Ishikawa (cell line): ENCODE data around the gene ABCB8.
A peak's percentile ranks its signal among the peaks of the same experiment; 100 is the strongest.

Experiments
- CEBPB ChIP-seq: IDR thresholded peaks from 2 replicates; pipeline ENCODE4 v1.6.1; 2012
- CREB1 ChIP-seq: IDR thresholded peaks from 2 replicates; pipeline ENCODE4 v1.6.1; 2012; ENCODE audit warnings: low read depth
- EGR1 ChIP-seq: IDR thresholded peaks from 2 replicates; pipeline ENCODE4 v1.6.1; 2012
- EP300 ChIP-seq: IDR thresholded peaks from 2 replicates; pipeline ENCODE4 v1.6.1; 2012; ENCODE audit warnings: borderline replicate concordance
- FOXM1 ChIP-seq: IDR thresholded peaks from 2 replicates; pipeline ENCODE4 v1.6.1; 2012; ENCODE audit warnings: low read depth, borderline replicate concordance
- NFIC ChIP-seq: IDR thresholded peaks from 2 replicates; pipeline ENCODE4 v1.6.1; 2012
- RAD21 ChIP-seq: IDR thresholded peaks from 2 replicates; pipeline ENCODE4 v1.6.1; 2012; ENCODE audit warnings: low read depth
- REST ChIP-seq: IDR thresholded peaks from 2 replicates; pipeline ENCODE4 v1.6.1; 2012; ENCODE audit warnings: low read depth, mild to moderate bottlenecking
- TAF1 ChIP-seq: IDR thresholded peaks from 2 replicates; pipeline ENCODE4 v1.6.1; 2012; ENCODE audit warnings: low read depth, mild to moderate bottlenecking
- TCF12 ChIP-seq: IDR thresholded peaks from 2 replicates; pipeline ENCODE4 v1.6.1; 2012; ENCODE audit warnings: low read depth
- TEAD4 ChIP-seq: IDR thresholded peaks from 2 replicates; pipeline ENCODE4 v1.6.1; 2012
- YY1 ChIP-seq: IDR thresholded peaks from 2 replicates; pipeline ENCODE4 v1.6.1; 2012; ENCODE audit warnings: low read depth
- ZBTB7A ChIP-seq: IDR thresholded peaks from 2 replicates; pipeline ENCODE4 v1.6.1; 2012; ENCODE audit warnings: low read depth
- TF ChIP-seq, protein P1 (sequence below): IDR thresholded peaks from 2 replicates; pipeline ENCODE4 v1.6.1; 2012
- TF ChIP-seq, protein P2 (sequence below): IDR thresholded peaks from 2 replicates; pipeline ENCODE4 v1.6.1; 2012

The ABCB8 gene

GRCh38 chr7:150982351-150982750 lies 45.9 kb upstream of the ABCB8 start:
- no peak for TF ChIP-seq RAD21
- no peak for TF ChIP-seq CEBPB
- TF ChIP-seq CREB1: no peak
- TF ChIP-seq, protein P1, sequence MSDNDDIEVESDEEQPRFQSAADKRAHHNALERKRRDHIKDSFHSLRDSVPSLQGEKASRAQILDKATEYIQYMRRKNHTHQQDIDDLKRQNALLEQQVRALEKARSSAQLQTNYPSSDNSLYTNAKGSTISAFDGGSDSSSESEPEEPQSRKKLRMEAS: no peak

- TF ChIP-seq REST: peak; percentile 97
- TF ChIP-seq EGR1: no peak
- TF ChIP-seq RAD21: no peak; the same call in 1 of the 2 replicates
These were observed 44.3 kb upstream of the ABCB8 start for GRCh38 chr7:150983893-150984368.

DNA sequence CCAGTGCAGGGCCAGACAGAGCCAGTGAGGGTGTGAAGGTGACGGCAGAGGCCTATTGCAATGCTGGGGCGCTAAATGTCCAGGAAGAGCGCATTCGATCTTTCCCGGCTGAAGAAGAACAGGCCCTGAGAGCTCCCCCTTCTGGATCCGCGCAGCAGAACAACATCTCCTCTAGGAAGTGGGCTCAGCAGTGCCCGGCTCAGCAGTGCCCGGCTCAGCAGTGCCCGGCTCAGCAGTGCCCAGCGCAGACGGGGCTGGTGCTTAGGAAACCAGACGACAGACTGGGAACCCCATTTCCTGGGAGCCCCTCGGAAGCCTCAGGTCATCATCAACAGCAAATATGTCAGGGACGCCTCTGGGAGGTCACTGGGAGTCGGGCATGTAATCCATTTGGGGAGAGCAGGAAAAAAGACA lies 42.1 kb upstream of the ABCB8 start:
- TF ChIP-seq ZBTB7A: no peak
- TF ChIP-seq EGR1: no peak
- TF ChIP-seq RAD21: peak; percentile 63
- TF ChIP-seq REST: peak; percentile 33; the same call in 1 of the 2 replicates
- TF ChIP-seq FOXM1: no peak
- TF ChIP-seq CREB1: no peak

- TF ChIP-seq EP300: no peak
- no peak for TF ChIP-seq CEBPB
- TF ChIP-seq NFIC: no peak
- TF ChIP-seq, protein P2, sequence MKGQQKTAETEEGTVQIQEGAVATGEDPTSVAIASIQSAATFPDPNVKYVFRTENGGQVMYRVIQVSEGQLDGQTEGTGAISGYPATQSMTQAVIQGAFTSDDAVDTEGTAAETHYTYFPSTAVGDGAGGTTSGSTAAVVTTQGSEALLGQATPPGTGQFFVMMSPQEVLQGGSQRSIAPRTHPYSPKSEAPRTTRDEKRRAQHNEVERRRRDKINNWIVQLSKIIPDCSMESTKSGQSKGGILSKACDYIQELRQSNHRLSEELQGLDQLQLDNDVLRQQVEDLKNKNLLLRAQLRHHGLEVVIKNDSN: no peak
- no peak for TF ChIP-seq TEAD4
- no peak for TF ChIP-seq TCF12
- TF ChIP-seq TAF1: no peak
- TF ChIP-seq CREB1: no peak
- TF ChIP-seq REST: no peak
- no peak for TF ChIP-seq FOXM1
- TF ChIP-seq EGR1: no peak
- TF ChIP-seq ZBTB7A: no peak
- TF ChIP-seq YY1: no peak
- TF ChIP-seq, protein P1: no peak
- TF ChIP-seq RAD21: no peak
These were observed 41.7 kb upstream of the ABCB8 start for GRCh38 chr7:150986556-150986955.

GRCh38 chr7:150988230-150989226 lies 39.7 kb upstream of the ABCB8 start:
- TF ChIP-seq REST (no peak), ZBTB7A (0 out of 2 replicates have a peak, but pooled peaks have one; percentile 59), RAD21 (peak; percentile 88)
